ENCODE data around the gene CNTN1. TPM values are rescaled to one million over a fixed set of nuclear protein-coding genes. Genes with fewer than 3 reads are reported as not detected.

CNTN1 gene
- total and polyA plus RNA-seq, 9 of the 15 experiments (the other 6 are each of a cell fraction or from before 2014, with no cell fraction given) = 0.16 TPM; not detected in 8

DNA sequence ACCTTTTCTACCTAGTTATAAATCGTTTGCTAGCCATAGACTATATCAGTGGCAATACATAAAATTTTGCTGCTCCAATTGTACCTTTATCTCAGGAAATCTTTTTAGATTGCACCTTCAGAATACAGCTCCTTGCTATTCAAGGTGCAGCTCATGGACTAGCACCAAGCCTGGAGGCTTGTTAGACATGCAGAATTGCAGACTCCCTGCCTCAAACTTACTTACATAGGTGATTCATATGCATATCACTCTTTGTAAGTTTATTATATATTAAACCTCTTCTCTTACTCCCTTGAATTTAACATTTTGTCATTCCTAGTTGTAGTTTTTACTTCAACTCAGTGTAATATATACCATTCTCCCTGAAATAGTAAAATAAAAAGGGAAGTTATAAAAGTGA lies 300.4 kb downstream of the CNTN1 start:
- TF ChIP-seq MED1 (CRISPR knock-in tag; IDR thresholded peaks at IDR 0.05; ENCODE audit: borderline replicate concordance) = no peak
- TF ChIP-seq, protein P1, sequence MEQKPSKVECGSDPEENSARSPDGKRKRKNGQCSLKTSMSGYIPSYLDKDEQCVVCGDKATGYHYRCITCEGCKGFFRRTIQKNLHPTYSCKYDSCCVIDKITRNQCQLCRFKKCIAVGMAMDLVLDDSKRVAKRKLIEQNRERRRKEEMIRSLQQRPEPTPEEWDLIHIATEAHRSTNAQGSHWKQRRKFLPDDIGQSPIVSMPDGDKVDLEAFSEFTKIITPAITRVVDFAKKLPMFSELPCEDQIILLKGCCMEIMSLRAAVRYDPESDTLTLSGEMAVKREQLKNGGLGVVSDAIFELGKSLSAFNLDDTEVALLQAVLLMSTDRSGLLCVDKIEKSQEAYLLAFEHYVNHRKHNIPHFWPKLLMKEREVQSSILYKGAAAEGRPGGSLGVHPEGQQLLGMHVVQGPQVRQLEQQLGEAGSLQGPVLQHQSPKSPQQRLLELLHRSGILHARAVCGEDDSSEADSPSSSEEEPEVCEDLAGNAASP (IDR thresholded peaks at IDR 0.05) = no peak
- no peak for TF ChIP-seq NFATC3 (IDR thresholded peaks at IDR 0.05)
- TF ChIP-seq ZNF586 (CRISPR knock-in tag; conservative IDR thresholded peaks at IDR 0.05) = no peak
- TF ChIP-seq, protein P2, sequence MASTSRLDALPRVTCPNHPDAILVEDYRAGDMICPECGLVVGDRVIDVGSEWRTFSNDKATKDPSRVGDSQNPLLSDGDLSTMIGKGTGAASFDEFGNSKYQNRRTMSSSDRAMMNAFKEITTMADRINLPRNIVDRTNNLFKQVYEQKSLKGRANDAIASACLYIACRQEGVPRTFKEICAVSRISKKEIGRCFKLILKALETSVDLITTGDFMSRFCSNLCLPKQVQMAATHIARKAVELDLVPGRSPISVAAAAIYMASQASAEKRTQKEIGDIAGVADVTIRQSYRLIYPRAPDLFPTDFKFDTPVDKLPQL (IDR thresholded peaks at IDR 0.05; ENCODE audit: extremely low read depth, insufficient read length) = no peak
- TF ChIP-seq NEUROD1 (IDR thresholded peaks at IDR 0.05; ENCODE audit: borderline replicate concordance, low read depth, low read length, partially characterized antibody) = no peak
- TF ChIP-seq HNRNPUL1 (IDR thresholded peaks at IDR 0.05; ENCODE audit: low read length) = no peak
- no peak for TF ChIP-seq TSC22D4 (tag; IDR thresholded peaks at IDR 0.05)
- TF ChIP-seq ZNF583 (CRISPR knock-in tag; IDR thresholded peaks at IDR 0.05) = no peak
- no peak for TF ChIP-seq KLF16 (IDR thresholded peaks at IDR 0.05)
- TF ChIP-seq SIN3B (IDR thresholded peaks at IDR 0.05; ENCODE audit: low read depth) = no peak
- TF ChIP-seq, protein P3, sequence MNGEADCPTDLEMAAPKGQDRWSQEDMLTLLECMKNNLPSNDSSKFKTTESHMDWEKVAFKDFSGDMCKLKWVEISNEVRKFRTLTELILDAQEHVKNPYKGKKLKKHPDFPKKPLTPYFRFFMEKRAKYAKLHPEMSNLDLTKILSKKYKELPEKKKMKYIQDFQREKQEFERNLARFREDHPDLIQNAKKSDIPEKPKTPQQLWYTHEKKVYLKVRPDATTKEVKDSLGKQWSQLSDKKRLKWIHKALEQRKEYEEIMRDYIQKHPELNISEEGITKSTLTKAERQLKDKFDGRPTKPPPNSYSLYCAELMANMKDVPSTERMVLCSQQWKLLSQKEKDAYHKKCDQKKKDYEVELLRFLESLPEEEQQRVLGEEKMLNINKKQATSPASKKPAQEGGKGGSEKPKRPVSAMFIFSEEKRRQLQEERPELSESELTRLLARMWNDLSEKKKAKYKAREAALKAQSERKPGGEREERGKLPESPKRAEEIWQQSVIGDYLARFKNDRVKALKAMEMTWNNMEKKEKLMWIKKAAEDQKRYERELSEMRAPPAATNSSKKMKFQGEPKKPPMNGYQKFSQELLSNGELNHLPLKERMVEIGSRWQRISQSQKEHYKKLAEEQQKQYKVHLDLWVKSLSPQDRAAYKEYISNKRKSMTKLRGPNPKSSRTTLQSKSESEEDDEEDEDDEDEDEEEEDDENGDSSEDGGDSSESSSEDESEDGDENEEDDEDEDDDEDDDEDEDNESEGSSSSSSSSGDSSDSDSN (IDR thresholded peaks at IDR 0.05; ENCODE audit: borderline replicate concordance in 1 of 2, low read depth in 2 of 2, low read length in 2 of 2) = no peak
- TF ChIP-seq, protein P4, sequence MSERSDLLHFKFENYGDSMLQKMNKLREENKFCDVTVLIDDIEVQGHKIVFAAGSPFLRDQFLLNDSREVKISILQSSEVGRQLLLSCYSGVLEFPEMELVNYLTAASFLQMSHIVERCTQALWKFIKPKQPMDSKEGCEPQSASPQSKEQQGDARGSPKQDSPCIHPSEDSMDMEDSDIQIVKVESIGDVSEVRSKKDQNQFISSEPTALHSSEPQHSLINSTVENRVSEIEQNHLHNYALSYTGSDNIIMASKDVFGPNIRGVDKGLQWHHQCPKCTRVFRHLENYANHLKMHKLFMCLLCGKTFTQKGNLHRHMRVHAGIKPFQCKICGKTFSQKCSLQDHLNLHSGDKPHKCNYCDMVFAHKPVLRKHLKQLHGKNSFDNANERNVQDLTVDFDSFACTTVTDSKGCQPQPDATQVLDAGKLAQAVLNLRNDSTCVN (CRISPR knock-in tag; IDR thresholded peaks at IDR 0.05) = no peak

More for the DNA sequence above, 300.4 kb downstream of the CNTN1 start:
- DNase-seq (ENCODE audit: extremely low read depth in 1 of 4, low spot score in 3 of 4) = no peak
- H3K9ac ChIP-seq (ENCODE audit: insufficient read depth in 1 of 2, low read depth in 2 of 2, low read length in 2 of 2) = no peak overlapping the region
- H3K9me3 ChIP-seq (replicated peaks; ENCODE audit: control insufficient read depth, insufficient read depth, low read depth, low read length) = no peaks in the 10 kb centered on the region
- intact Hi-C loops (cut with micrococcal nuclease) = no loop called here
- ChIA-PET CTCF (ENCODE audit: low intra/inter-chr PET ratio) (no interaction called here), POLR2A (no interaction called here)
- no peaks in the 10 kb centered on the region for H3K9me1 ChIP-seq (ENCODE audit: control insufficient read depth, insufficient read depth, low read length)
- no peak for FAIRE-seq
- in situ Hi-C loops (cut with MboI) = no loop called here
- no peaks in the 10 kb centered on the region for H3K27me3 ChIP-seq (ENCODE audit: control insufficient read depth in 2 of 2, insufficient read depth in 2 of 2, low read length in 2 of 2)
- ATAC-seq = no peak
- no peak overlapping the region for H3K4me2 ChIP-seq (ENCODE audit: insufficient read depth, low read length)
- H4K20me1 ChIP-seq (replicated peaks; ENCODE audit: control insufficient read depth, insufficient read depth, low read length) = no peaks in the 10 kb centered on the region
- no peak overlapping the region for H3K27ac ChIP-seq (ENCODE audit: extremely low read depth, low read depth, low read length)
- 0% methylated on average over 1 of the region's 1 CpG for WGBS (ENCODE audit: insufficient coverage, low coverage, missing lambda C conversion rate)
- H2AFZ ChIP-seq (ENCODE audit: low read depth, low read length) = no peak overlapping the region
- no peaks in the 10 kb centered on the region for H3K36me3 ChIP-seq (ENCODE audit: control insufficient read depth, insufficient read depth, low read length)
- no peaks in the 10 kb centered on the region for H3K4me1 ChIP-seq (replicated peaks in 1 of 2; ENCODE audit: control insufficient read depth in 2 of 2, insufficient read depth in 2 of 2, low read length in 2 of 2)
- no peak overlapping the region for H3K4me3 ChIP-seq
- BruUV-seq (replicated peaks) = no TSS peak
- no peaks in the 10 kb centered on the region for H3K79me2 ChIP-seq (ENCODE audit: control insufficient read depth, insufficient read depth, low read length)
